Measurements from ENCODE around the gene SHANK1.
"Not testable (repeated sequence)": the region's sequence is repeated elsewhere in the genome, so short reads cannot be mapped to it uniquely, and the experiment has no call there.

Gene SHANK1

DNA sequence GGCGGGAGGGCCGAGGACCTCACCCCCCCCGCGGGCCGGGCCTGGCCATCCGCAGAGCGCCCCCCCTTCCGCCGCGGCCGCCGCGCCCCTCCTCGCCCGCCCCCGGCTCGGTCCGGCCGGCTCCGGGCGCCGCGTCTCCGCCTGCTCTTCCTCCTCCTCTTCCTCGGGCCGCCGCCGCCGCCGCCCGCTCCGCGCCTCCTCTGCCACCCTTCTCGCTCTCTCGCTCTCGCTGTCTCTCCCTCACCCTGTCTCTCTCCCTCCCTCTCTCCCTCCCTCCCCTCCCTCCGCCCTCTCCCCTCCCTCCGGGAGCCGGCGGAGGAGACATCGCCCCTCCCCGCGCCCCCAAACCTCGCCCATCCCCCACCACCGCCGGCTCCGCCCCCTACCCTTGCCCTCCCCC is at the start of gene SHANK1:
Gene SHANK1, minus strand, starts transcription at position 237 of the 400 bp plus-strand sequence. CDS start 2,883 bp downstream, outside the sequence.
- Histone ChIP-seq H3K36me3 (ENCODE audit: control insufficient read depth, insufficient read depth, low read length) (no peaks in the 10 kb centered on the region), H3K9ac (ENCODE audit: low read length) (no peak within 1 kb of the TSS), H3K4me1 (ENCODE audit: control insufficient read depth, insufficient read depth, low read length) (peaks cover 20% of the 10 kb centered on the region), H3K27ac (ENCODE audit: low read depth, low read length) (no peak within 1 kb of the TSS), H3K27me3 (ENCODE audit: control insufficient read depth, insufficient read depth, low read length) (peaks cover 78% of the 10 kb centered on the region), H3K4me3 (ENCODE audit: low read depth, low read length) (peak within 1 kb of the TSS; percentile 61), H3K9me3 (ENCODE audit: control insufficient read depth, insufficient read depth, low read depth, low read length) (no peaks in the 10 kb centered on the region)

DNA sequence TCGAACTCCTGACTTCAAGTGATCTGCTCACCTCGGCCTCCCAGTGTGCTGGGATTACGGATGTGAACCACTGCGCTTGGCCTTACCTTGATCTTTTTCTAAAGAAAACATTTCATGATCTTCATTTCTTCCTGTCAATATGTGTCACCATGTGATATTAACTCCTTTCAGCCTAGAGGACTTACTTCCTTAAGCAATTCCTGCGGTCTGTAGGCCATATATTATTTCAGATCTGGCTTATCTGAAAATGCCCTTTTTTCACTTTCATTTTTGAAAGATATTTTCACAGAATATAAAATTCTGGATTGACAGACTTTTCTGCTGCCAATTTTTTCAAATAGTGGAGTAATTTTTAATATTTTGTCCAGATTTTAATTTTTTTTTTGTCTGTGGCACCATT is 48.7 kb upstream of the SHANK1 start:
- Histone ChIP-seq H3K9me3 (ENCODE audit: control insufficient read depth, insufficient read depth, low read depth, low read length) (peaks cover 3% of the 10 kb centered on the region; the same call in 1 of the 2 replicates), H3K9ac (ENCODE audit: low read length) (no peak overlapping the region), H3K4me3 (ENCODE audit: low read depth, low read length) (no peak overlapping the region)

GRCh38 chr19:50767263-50767662 is 47.7 kb upstream of the SHANK1 start:
- not testable (repeated sequence) for H3K36me3 ChIP-seq (ENCODE audit: control insufficient read depth, insufficient read depth, low read length); H3K27ac ChIP-seq (ENCODE audit: low read depth, low read length); H3K9ac ChIP-seq (ENCODE audit: low read length); H3K9me3 ChIP-seq (ENCODE audit: control insufficient read depth, insufficient read depth, low read depth, low read length); H3K4me1 ChIP-seq (ENCODE audit: control insufficient read depth, insufficient read depth, low read length); H3K27me3 ChIP-seq (ENCODE audit: control insufficient read depth, insufficient read depth, low read length); H3K4me3 ChIP-seq (ENCODE audit: low read depth, low read length)

More for the DNA sequence above, 48.7 kb upstream of the SHANK1 start:
- no peaks in the 10 kb centered on the region for H3K27me3 ChIP-seq (ENCODE audit: control insufficient read depth, insufficient read depth, low read length)
- no peaks in the 10 kb centered on the region for H3K4me1 ChIP-seq (ENCODE audit: control insufficient read depth, insufficient read depth, low read length)
- H3K36me3 ChIP-seq (ENCODE audit: control insufficient read depth, insufficient read depth, low read length): no peaks in the 10 kb centered on the region
- H3K27ac ChIP-seq (ENCODE audit: low read depth, low read length): no peak overlapping the region

DNA sequence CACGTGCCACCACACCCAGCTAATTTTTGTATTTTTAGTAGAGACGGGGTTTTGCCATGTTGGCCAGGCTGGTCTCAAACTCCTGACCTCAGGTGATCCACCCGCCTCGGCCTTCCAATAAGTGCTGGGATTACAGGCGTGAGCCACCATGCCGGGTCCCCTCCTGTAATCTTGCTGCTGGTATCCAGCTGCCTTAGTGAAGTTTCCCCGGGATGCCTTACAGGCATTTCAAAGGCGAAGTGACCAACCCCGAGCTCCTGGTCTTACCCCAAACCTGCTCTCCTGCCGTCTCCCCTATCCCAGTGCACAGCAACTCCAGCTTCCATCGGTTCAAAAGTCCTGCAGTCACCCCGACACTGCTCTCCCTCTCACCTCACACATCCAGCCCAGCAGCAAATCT is 47.1 kb upstream of the SHANK1 start:
- not testable (repeated sequence) for H3K4me3 ChIP-seq (ENCODE audit: low read depth, low read length); H3K9me3 ChIP-seq (ENCODE audit: control insufficient read depth, insufficient read depth, low read depth, low read length); H3K27me3 ChIP-seq (ENCODE audit: control insufficient read depth, insufficient read depth, low read length); H3K36me3 ChIP-seq (ENCODE audit: control insufficient read depth, insufficient read depth, low read length); H3K9ac ChIP-seq (ENCODE audit: low read length); H3K27ac ChIP-seq (ENCODE audit: low read depth, low read length); H3K4me1 ChIP-seq (ENCODE audit: control insufficient read depth, insufficient read depth, low read length)

GRCh38 chr19:50764409-50764808 is 44.8 kb upstream of the SHANK1 start:
- Histone ChIP-seq H3K36me3 (ENCODE audit: control insufficient read depth, insufficient read depth, low read length) (no peaks in the 10 kb centered on the region), H3K4me1 (ENCODE audit: control insufficient read depth, insufficient read depth, low read length) (no peaks in the 10 kb centered on the region), H3K9ac (ENCODE audit: low read length) (no peak overlapping the region), H3K9me3 (ENCODE audit: control insufficient read depth, insufficient read depth, low read depth, low read length) (no peaks in the 10 kb centered on the region), H3K4me3 (ENCODE audit: low read depth, low read length) (no peak overlapping the region), H3K27ac (ENCODE audit: low read depth, low read length) (no peak overlapping the region), H3K27me3 (ENCODE audit: control insufficient read depth, insufficient read depth, low read length) (no peaks in the 10 kb centered on the region)

GRCh38 chr19:50763521-50763920 is 43.9 kb upstream of the SHANK1 start:
- not testable (repeated sequence) for H3K9ac ChIP-seq (ENCODE audit: low read length); H3K27ac ChIP-seq (ENCODE audit: low read depth, low read length); H3K36me3 ChIP-seq (ENCODE audit: control insufficient read depth, insufficient read depth, low read length)

GRCh38 chr19:50761501-50761900 is 41.9 kb upstream of the SHANK1 start:
- H3K27me3 ChIP-seq (ENCODE audit: control insufficient read depth, insufficient read depth, low read length); H3K4me3 ChIP-seq (ENCODE audit: low read depth, low read length); H3K27ac ChIP-seq (ENCODE audit: low read depth, low read length); H3K9ac ChIP-seq (ENCODE audit: low read length); H3K9me3 ChIP-seq (ENCODE audit: control insufficient read depth, insufficient read depth, low read depth, low read length); H3K36me3 ChIP-seq (ENCODE audit: control insufficient read depth, insufficient read depth, low read length); H3K4me1 ChIP-seq (ENCODE audit: control insufficient read depth, insufficient read depth, low read length): not testable (repeated sequence)

More at GRCh38 chr19:50763521-50763920, 43.9 kb upstream of the SHANK1 start:
- not testable (repeated sequence) for H3K4me3 ChIP-seq (ENCODE audit: low read depth, low read length); H3K9me3 ChIP-seq (ENCODE audit: control insufficient read depth, insufficient read depth, low read depth, low read length); H3K27me3 ChIP-seq (ENCODE audit: control insufficient read depth, insufficient read depth, low read length); H3K4me1 ChIP-seq (ENCODE audit: control insufficient read depth, insufficient read depth, low read length)

GRCh38 chr19:50759886-50760285 is 40.3 kb upstream of the SHANK1 start:
- H3K9me3 ChIP-seq (ENCODE audit: control insufficient read depth, insufficient read depth, low read depth, low read length): no peaks in the 10 kb centered on the region
- H3K4me3 ChIP-seq (ENCODE audit: low read depth, low read length): no peak overlapping the region
- H3K27me3 ChIP-seq (ENCODE audit: control insufficient read depth, insufficient read depth, low read length): 0 out of 2 replicates have a peak, but pooled peaks cover 3% of the 10 kb centered on the region
- no peaks in the 10 kb centered on the region for H3K36me3 ChIP-seq (ENCODE audit: control insufficient read depth, insufficient read depth, low read length)
- H3K4me1 ChIP-seq (ENCODE audit: control insufficient read depth, insufficient read depth, low read length): no peaks in the 10 kb centered on the region
- no peak overlapping the region for H3K9ac ChIP-seq (ENCODE audit: low read length)
- no peak overlapping the region for H3K27ac ChIP-seq (ENCODE audit: low read depth, low read length)

DNA sequence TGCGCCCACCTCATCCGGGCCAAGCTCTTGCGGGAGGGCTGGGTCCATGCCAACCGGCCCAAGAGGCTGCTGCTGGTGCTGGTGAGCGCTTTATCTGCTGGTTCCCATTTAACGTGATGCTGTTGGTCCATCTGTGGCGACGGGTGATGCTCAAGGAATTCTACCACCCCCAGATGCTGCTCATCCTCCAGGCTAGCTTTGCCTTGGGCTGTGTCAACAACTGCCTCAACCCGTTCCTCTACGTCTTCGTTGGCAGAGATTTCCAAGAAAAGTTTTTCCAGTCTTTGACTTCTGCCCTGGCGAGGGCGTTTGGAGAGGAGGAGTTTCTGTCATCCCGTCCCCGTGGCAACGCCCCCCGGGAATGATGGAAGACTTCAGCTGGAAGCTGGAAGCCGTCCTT is 39.5 kb upstream of the SHANK1 start:
- H3K4me3 ChIP-seq (ENCODE audit: low read depth, low read length); H3K27me3 ChIP-seq (ENCODE audit: control insufficient read depth, insufficient read depth, low read length); H3K4me1 ChIP-seq (ENCODE audit: control insufficient read depth, insufficient read depth, low read length); H3K36me3 ChIP-seq (ENCODE audit: control insufficient read depth, insufficient read depth, low read length); H3K9ac ChIP-seq (ENCODE audit: low read length); H3K9me3 ChIP-seq (ENCODE audit: control insufficient read depth, insufficient read depth, low read depth, low read length); H3K27ac ChIP-seq (ENCODE audit: low read depth, low read length): not testable (repeated sequence)

DNA sequence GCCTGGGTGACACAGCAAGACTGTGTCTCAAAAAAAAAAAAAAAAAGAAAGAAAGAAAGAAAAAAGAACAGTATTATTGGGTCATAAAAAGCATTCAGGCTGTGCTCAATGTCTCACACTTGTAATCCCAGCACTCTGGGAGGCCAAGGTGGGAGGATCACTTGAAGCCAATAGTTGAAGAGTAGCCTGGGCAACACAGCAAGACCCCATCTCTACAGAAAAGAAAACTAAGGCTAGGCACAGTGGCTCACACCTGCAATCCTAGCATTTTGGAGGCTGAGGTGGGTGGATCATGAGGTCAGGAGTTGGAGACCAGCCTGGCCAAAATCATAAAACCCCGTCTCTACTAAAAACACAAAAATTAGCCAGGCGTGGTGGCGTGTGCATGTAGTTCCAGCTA is 38.0 kb upstream of the SHANK1 start:
- H3K4me1 ChIP-seq (ENCODE audit: control insufficient read depth, insufficient read depth, low read length); H3K4me3 ChIP-seq (ENCODE audit: low read depth, low read length); H3K9me3 ChIP-seq (ENCODE audit: control insufficient read depth, insufficient read depth, low read depth, low read length); H3K36me3 ChIP-seq (ENCODE audit: control insufficient read depth, insufficient read depth, low read length); H3K27me3 ChIP-seq (ENCODE audit: control insufficient read depth, insufficient read depth, low read length); H3K9ac ChIP-seq (ENCODE audit: low read length); H3K27ac ChIP-seq (ENCODE audit: low read depth, low read length): not testable (repeated sequence)

GRCh38 chr19:50756244-50756643 is 36.6 kb upstream of the SHANK1 start:
- not testable (repeated sequence) for H3K27ac ChIP-seq (ENCODE audit: low read depth, low read length); H3K4me3 ChIP-seq (ENCODE audit: low read depth, low read length); H3K4me1 ChIP-seq (ENCODE audit: control insufficient read depth, insufficient read depth, low read length); H3K27me3 ChIP-seq (ENCODE audit: control insufficient read depth, insufficient read depth, low read length); H3K9ac ChIP-seq (ENCODE audit: low read length); H3K9me3 ChIP-seq (ENCODE audit: control insufficient read depth, insufficient read depth, low read depth, low read length); H3K36me3 ChIP-seq (ENCODE audit: control insufficient read depth, insufficient read depth, low read length)

- no peaks in the 10 kb centered on the region for H3K4me1 ChIP-seq (ENCODE audit: control insufficient read depth, insufficient read depth, low read length)
- no peaks in the 10 kb centered on the region for H3K36me3 ChIP-seq (ENCODE audit: control insufficient read depth, insufficient read depth, low read length)
- no peak overlapping the region for H3K9ac ChIP-seq (ENCODE audit: low read length)
- no peaks in the 10 kb centered on the region for H3K9me3 ChIP-seq (ENCODE audit: control insufficient read depth, insufficient read depth, low read depth, low read length)
- 0 out of 2 replicates have a peak, but pooled peaks cover 3% of the 10 kb centered on the region for H3K27me3 ChIP-seq (ENCODE audit: control insufficient read depth, insufficient read depth, low read length)
- H3K27ac ChIP-seq (ENCODE audit: low read depth, low read length): no peak overlapping the region
- no peak overlapping the region for H3K4me3 ChIP-seq (ENCODE audit: low read depth, low read length)
Measured at GRCh38 chr19:50753879-50754278, 34.3 kb upstream of the SHANK1 start.

All from HUES6 (cell line).